B cell (primary cell): ENCODE results near the gene ILF3.

Experiments
- CTCF ChIP-seq: fragments of 200-600 bp; IDR thresholded peaks from one replicate; pipeline ENCODE4 v1.8.0; 2022; ENCODE audit warnings: antibody characterized with exemption, mild to moderate bottlenecking
- EZH2 ChIP-seq: IDR thresholded peaks from 2 replicates; pipeline ENCODE4 v1.6.1; 2012; ENCODE audit warnings: borderline replicate concordance, low read depth, mild to moderate bottlenecking, moderate library complexity, low read length; ENCODE audit not compliant: insufficient read depth, poor library complexity, severe bottlenecking

- TF ChIP-seq EZH2 (no peak), CTCF (no peak)
These were observed 17.0 kb downstream of the ILF3 start for GRCh38 chr19:10670876-10671804.
